ENCODE data around the gene BCR.

- TF ChIP-seq CTCF (IDR thresholded peaks at IDR 0.05) (no peak), EZH2 (IDR thresholded peaks at IDR 0.05; ENCODE audit: borderline replicate concordance, insufficient read depth, low read depth, low read length, poor library complexity, severe bottlenecking) (no peak)
These were observed 93.8 kb downstream of the BCR start for GRCh38 chr22:23274146-23274526.

Measured in B cell (primary cell).